ENCODE results near the gene RAB35.
A peak's percentile ranks its signal among the peaks of the same experiment; 100 is the strongest.

RAB35 gene

DNA sequence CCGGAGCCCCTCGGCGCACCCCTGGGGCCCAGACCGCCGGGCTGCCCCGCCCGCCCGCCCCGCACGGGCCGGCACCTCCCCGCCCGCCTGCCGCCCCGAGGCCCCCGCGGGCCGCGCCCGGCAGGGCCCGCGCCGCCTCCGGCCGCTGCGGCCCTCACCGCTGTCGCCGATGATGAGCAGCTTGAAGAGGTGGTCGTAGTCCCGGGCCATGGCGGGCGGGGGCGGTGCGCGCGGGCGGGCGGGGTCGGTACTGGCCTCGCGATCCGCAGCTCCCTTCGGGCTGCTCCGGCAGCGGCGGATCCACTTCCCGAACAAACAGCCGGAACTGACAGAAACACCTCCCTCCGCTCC is at the start of gene RAB35:
TSS of gene RAB35 (minus strand) at position 313 of the 351 bp plus-strand sequence. CDS start at position 210, 103 bp downstream.
- TF ChIP-seq, protein P1, sequence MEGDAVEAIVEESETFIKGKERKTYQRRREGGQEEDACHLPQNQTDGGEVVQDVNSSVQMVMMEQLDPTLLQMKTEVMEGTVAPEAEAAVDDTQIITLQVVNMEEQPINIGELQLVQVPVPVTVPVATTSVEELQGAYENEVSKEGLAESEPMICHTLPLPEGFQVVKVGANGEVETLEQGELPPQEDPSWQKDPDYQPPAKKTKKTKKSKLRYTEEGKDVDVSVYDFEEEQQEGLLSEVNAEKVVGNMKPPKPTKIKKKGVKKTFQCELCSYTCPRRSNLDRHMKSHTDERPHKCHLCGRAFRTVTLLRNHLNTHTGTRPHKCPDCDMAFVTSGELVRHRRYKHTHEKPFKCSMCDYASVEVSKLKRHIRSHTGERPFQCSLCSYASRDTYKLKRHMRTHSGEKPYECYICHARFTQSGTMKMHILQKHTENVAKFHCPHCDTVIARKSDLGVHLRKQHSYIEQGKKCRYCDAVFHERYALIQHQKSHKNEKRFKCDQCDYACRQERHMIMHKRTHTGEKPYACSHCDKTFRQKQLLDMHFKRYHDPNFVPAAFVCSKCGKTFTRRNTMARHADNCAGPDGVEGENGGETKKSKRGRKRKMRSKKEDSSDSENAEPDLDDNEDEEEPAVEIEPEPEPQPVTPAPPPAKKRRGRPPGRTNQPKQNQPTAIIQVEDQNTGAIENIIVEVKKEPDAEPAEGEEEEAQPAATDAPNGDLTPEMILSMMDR (IDR thresholded peaks at IDR 0.05) = no peak
- H3K4me3 ChIP-seq = peak within 1 kb of the TSS; percentile 71 to 87
- H3K36me3 ChIP-seq = no peaks in the 10 kb centered on the region
- intact Hi-C loops (cut with DNase I; ENCODE audit: low total_unique reads) = loop anchor here (2.0 kb wide), 1 partner anchor 30 kb away; no protein-coding TSS in a partner anchor
- H3K9me3 ChIP-seq = no peaks in the 10 kb centered on the region
- H3K4me1 ChIP-seq = peaks cover 0 to 48% (median 25%) of the 10 kb centered on the region in 4 donors
- DNase-seq = no peak
- H3K27me3 ChIP-seq = no peaks in the 10 kb centered on the region
- peak within 1 kb of the TSS; percentile 85 to 93 for H3K27ac ChIP-seq

DNA sequence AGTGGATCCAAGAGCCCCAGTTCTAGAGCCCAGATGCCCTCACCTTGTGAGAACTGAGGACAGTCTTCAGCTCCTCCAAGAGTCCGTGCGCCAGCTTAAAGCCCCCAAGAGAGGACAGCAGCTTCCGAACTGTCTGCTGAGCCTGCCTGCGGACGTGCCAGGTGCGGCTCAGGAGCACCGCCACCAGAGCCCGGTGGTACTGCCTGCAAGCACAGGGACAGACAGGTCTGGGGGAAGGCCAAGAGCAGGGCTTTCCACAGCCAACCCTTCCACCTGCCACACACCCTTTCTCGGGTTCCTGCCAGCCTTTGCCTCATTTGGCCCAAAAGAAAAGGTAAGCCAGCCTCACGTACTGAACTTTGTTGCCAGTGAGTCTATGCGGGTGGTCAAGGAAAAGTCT is 47.7 kb upstream of the RAB35 start:
- intact Hi-C loops (cut with DNase I; ENCODE audit: low total_unique reads) = no loop called here
- no peak overlapping the region for H3K27ac ChIP-seq
- no peaks in the 10 kb centered on the region for H3K4me1 ChIP-seq
- H3K9me3 ChIP-seq = no peaks in the 10 kb centered on the region
- no peaks in the 10 kb centered on the region for H3K27me3 ChIP-seq
- no peak overlapping the region for H3K4me3 ChIP-seq
- H3K36me3 ChIP-seq = peaks cover 77 to 98% (median 88%) of the 10 kb centered on the region in 3 donors
- DNase-seq = no peak
- TF ChIP-seq, protein P1 (IDR thresholded peaks at IDR 0.05) = no peak

DNA sequence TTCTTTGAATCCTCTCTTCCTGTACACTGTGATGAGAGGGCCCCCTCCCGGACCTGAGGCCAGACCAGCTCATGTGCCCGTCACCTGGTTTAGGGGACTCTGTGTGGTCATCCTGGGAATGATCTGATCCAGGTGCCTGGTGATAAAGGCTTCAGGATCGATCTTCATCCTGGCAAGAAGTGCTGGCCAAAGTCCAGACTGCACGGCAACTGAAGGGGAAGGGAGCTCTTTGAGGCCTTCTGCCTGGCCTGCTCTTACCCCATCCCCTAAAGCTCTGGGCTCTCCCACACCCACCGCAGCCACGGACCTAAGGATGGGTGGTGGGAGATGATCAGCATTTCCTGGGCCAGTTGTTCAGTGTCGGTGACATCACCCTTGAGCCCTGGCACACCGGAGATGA is 46.2 kb upstream of the RAB35 start:
- TF ChIP-seq, protein P1 (IDR thresholded peaks at IDR 0.05) = no peak
- intact Hi-C loops (cut with DNase I; ENCODE audit: low total_unique reads) = no loop called here

DNA sequence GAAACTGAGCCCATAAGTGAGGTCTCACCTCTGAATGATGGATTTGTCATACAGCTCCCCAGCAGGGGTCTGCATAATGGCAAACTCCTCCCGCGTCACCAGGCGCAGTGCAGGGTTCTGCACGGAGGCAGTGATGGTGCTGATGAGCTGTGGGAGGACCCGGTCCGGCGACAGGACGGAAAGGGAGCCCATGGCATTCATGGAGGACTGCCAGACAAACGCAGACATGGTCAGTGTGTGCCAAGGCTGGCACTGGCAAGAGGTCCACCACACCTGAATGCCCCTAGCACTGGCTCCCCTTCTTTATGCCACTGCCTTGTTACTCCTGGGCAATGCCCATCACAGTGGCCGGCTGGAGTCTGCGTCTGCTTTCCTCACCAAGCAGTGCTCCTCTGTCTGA is 45.3 kb upstream of the RAB35 start:
- TF ChIP-seq, protein P1 (IDR thresholded peaks at IDR 0.05) = no peak
- intact Hi-C loops (cut with DNase I; ENCODE audit: low total_unique reads) = no loop called here
- peaks cover 75 to 98% (median 92%) of the 10 kb centered on the region in 3 donors for H3K36me3 ChIP-seq

More for the DNA sequence above, 46.2 kb upstream of the RAB35 start:
- H3K27me3 ChIP-seq = no peaks in the 10 kb centered on the region
- no peak overlapping the region for H3K4me3 ChIP-seq
- no peaks in the 10 kb centered on the region for H3K4me1 ChIP-seq
- no peak for DNase-seq
- peaks cover 77 to 98% (median 90%) of the 10 kb centered on the region in 3 donors for H3K36me3 ChIP-seq
- H3K27ac ChIP-seq = no peak overlapping the region
- no peaks in the 10 kb centered on the region for H3K9me3 ChIP-seq

DNA sequence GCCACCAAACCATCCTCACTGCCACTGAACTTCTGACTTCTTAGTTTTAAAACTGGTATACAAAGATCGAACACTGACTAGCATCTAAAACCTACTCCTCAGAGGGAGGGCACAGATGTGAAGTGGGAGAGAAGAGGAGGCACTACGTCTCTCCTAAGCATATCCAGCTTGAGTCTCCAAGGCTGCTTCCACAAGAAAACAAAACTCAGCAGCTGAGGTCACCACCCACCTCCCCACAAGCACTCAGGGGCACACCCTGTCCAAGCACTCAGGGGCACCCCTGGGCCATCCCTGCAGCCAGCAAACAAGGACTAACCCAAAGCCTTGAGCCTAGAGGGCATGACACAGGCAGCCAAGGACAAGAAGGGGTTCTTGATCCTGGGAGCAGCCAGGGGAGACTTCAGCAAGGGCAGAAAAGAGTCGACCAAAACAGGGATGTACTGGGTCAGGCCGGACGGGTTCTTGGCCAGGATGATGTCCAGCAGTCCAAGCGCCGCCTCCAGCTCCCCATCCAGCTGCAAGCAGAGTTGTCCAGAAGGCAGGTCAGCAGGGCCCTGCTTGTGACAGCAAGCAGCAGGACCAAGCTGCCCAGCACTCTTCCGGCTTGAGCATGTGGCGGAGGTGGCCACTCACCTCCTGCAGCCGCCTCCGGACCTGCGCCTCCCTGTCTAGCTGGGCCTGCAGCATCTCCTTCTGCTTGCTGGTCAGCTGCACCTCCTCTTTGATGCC is 43.1 kb upstream of the RAB35 start:
- Histone ChIP-seq H3K4me3 (no peak overlapping the region), H3K9me3 (no peaks in the 10 kb centered on the region), H3K4me1 (no peaks in the 10 kb centered on the region), H3K27me3 (no peaks in the 10 kb centered on the region), H3K27ac (no peak overlapping the region), H3K36me3 (peaks cover 92 to 99% (median 98%) of the 10 kb centered on the region in 3 donors)
- TF ChIP-seq, protein P1 (IDR thresholded peaks at IDR 0.05) = no peak
- no peak for DNase-seq
- intact Hi-C loops (cut with DNase I; ENCODE audit: low total_unique reads) = no loop called here

More for the DNA sequence above, 45.3 kb upstream of the RAB35 start:
- Histone ChIP-seq H3K4me1 (no peaks in the 10 kb centered on the region), H3K4me3 (no peak overlapping the region), H3K27me3 (no peaks in the 10 kb centered on the region), H3K9me3 (no peaks in the 10 kb centered on the region), H3K27ac (no peak overlapping the region)
- no peak for DNase-seq

Measured in tibial artery (tissue), 4 donors.